ENCODE results near the gene CTDSPL2. TPM values are rescaled to one million over a fixed set of nuclear protein-coding genes. Genes with fewer than 3 reads are reported as not detected.

CTDSPL2 gene
- polyA plus RNA-seq, 2 of the 4 experiments (the other 2 are of a cell fraction) = 15.4 to 50.1 TPM

GRCh38 chr15:44536962-44537734 lies 109.7 kb downstream of the CTDSPL2 start, which contains the start of gene EIF3J:
Gene EIF3J, plus strand, starts transcription at chr15:44537147. Its CDS starts 48 bp downstream, at chr15:44537195.
- H3K27ac ChIP-seq = peak within 1 kb of the TSS; percentile 99 to 100
- ATAC-seq (peak; percentile 90 to 96), DNase-seq (ENCODE audit: low read depth in 1 of 2, low spot score in 1 of 2) (peak; percentile 79 to 95), FAIRE-seq (no peak)
- no peaks in the 10 kb centered on the region for H3K9me3 ChIP-seq
- H3K4me3 ChIP-seq = peak within 1 kb of the TSS; percentile 98
- WGBS (ENCODE audit: missing lambda C conversion rate) = 0% methylated on average over 6 of the region's 97 CpGs
- H3K4me2 ChIP-seq = peak within 1 kb of the TSS; percentile 96
- H3K4me1 ChIP-seq = peaks cover 33% of the 10 kb centered on the region
- CTCF ChIA-PET = interaction anchor here (1.4 kb wide), 1 partner anchor 9 kb away, joined by 3 read pairs; no protein-coding TSS in a partner anchor
- POLR2A ChIA-PET = interaction anchor here (0.6 to 1.6 kb wide), 11 partner anchors 9 to 737 kb away, joined by 3 to 14 read pairs (median 3); partner anchors contain the start of genes CTDSPL2, GOLM2 and HYPK
- TF ChIP-seq SREBF2 (IDR thresholded peaks at IDR 0.05) (no peak), JUN (IDR thresholded peaks at IDR 0.05) (peak in 1 of 2 experiments; percentile 55; a peak in 1 of 5 replicates), RNF2 (IDR thresholded peaks at IDR 0.05; ENCODE audit: borderline replicate concordance, low read depth) (no peak), RFX5 (IDR thresholded peaks at IDR 0.05) (no peak), HES2 (IDR thresholded peaks at IDR 0.05) (no peak), KDM5A (IDR thresholded peaks at IDR 0.05) (no peak), ZSCAN20 (CRISPR knock-in tag; IDR thresholded peaks at IDR 0.05) (no peak), ESRRA (IDR thresholded peaks at IDR 0.05; ENCODE audit: borderline replicate concordance, low read length) (no peak), BHLHE40 (IDR thresholded peaks at IDR 0.05; ENCODE audit: low read depth, low read length) (no peak), PHF8 (IDR thresholded peaks at IDR 0.05; ENCODE audit: borderline replicate concordance, low read depth) (peak; percentile 69; the same call in 1 of the 2 replicates), PBX3 (IDR thresholded peaks at IDR 0.05) (0 out of 2 replicates have a peak, but pooled peaks have one; percentile 5), EP300 (IDR thresholded peaks at IDR 0.05) (no peak), ZC3H11A (IDR thresholded peaks at IDR 0.05) (no peak), HOXA7 (CRISPR knock-in tag; IDR thresholded peaks at IDR 0.05) (no peak), FOSL2 (IDR thresholded peaks at IDR 0.05) (no peak), FOSL2 (CRISPR knock-in tag; IDR thresholded peaks at IDR 0.05) (peak; percentile 89), HDAC2 (IDR thresholded peaks at IDR 0.05) (no peak), CEBPB (IDR thresholded peaks at IDR 0.05) (no peak), EHMT2 (IDR thresholded peaks at IDR 0.05; ENCODE audit: low read depth) (no peak), TP53 (CRISPR knock-in tag; IDR thresholded peaks at IDR 0.05) (peak; percentile 19; the same call in 1 of the 2 replicates), NFE2L2 (conservative IDR thresholded peaks at IDR 0.05; ENCODE audit: low read length) (no peak), BCL3 (IDR thresholded peaks at IDR 0.05) (peak; percentile 55; the same call in 1 of the 3 replicates), HOXB13 (CRISPR knock-in tag; IDR thresholded peaks at IDR 0.05; ENCODE audit: low read depth) (peak; percentile 52; the same call in 1 of the 2 replicates), FOXS1 (CRISPR knock-in tag; IDR thresholded peaks at IDR 0.05) (no peak), CBX2 (IDR thresholded peaks at IDR 0.05; ENCODE audit: borderline replicate concordance, low read depth) (no peak), ZNF302 (CRISPR knock-in tag; IDR thresholded peaks at IDR 0.05) (no peak)
- TF ChIP-seq, protein P1, sequence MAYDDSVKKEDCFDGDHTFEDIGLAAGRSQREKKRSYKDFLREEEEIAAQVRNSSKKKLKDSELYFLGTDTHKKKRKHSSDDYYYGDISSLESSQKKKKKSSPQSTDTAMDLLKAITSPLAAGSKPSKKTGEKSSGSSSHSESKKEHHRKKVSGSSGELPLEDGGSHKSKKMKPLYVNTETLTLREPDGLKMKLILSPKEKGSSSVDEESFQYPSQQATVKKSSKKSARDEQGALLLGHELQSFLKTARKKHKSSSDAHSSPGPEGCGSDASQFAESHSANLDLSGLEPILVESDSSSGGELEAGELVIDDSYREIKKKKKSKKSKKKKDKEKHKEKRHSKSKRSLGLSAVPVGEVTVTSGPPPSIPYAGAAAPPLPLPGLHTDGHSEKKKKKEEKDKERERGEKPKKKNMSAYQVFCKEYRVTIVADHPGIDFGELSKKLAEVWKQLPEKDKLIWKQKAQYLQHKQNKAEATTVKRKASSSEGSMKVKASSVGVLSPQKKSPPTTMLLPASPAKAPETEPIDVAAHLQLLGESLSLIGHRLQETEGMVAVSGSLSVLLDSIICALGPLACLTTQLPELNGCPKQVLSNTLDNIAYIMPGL (CRISPR knock-in tag; IDR thresholded peaks at IDR 0.05; ENCODE audit: borderline replicate concordance) = no peak
- TF ChIP-seq, protein P2, sequence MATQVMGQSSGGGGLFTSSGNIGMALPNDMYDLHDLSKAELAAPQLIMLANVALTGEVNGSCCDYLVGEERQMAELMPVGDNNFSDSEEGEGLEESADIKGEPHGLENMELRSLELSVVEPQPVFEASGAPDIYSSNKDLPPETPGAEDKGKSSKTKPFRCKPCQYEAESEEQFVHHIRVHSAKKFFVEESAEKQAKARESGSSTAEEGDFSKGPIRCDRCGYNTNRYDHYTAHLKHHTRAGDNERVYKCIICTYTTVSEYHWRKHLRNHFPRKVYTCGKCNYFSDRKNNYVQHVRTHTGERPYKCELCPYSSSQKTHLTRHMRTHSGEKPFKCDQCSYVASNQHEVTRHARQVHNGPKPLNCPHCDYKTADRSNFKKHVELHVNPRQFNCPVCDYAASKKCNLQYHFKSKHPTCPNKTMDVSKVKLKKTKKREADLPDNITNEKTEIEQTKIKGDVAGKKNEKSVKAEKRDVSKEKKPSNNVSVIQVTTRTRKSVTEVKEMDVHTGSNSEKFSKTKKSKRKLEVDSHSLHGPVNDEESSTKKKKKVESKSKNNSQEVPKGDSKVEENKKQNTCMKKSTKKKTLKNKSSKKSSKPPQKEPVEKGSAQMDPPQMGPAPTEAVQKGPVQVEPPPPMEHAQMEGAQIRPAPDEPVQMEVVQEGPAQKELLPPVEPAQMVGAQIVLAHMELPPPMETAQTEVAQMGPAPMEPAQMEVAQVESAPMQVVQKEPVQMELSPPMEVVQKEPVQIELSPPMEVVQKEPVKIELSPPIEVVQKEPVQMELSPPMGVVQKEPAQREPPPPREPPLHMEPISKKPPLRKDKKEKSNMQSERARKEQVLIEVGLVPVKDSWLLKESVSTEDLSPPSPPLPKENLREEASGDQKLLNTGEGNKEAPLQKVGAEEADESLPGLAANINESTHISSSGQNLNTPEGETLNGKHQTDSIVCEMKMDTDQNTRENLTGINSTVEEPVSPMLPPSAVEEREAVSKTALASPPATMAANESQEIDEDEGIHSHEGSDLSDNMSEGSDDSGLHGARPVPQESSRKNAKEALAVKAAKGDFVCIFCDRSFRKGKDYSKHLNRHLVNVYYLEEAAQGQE (IDR thresholded peaks at IDR 0.05) = no peak; the same call in 1 of the 2 replicates
- TF ChIP-seq, protein P3, sequence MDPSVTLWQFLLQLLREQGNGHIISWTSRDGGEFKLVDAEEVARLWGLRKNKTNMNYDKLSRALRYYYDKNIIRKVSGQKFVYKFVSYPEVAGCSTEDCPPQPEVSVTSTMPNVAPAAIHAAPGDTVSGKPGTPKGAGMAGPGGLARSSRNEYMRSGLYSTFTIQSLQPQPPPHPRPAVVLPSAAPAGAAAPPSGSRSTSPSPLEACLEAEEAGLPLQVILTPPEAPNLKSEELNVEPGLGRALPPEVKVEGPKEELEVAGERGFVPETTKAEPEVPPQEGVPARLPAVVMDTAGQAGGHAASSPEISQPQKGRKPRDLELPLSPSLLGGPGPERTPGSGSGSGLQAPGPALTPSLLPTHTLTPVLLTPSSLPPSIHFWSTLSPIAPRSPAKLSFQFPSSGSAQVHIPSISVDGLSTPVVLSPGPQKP (IDR thresholded peaks at IDR 0.05; ENCODE audit: low read depth, low read length) = no peak
- TF ChIP-seq, protein P4, sequence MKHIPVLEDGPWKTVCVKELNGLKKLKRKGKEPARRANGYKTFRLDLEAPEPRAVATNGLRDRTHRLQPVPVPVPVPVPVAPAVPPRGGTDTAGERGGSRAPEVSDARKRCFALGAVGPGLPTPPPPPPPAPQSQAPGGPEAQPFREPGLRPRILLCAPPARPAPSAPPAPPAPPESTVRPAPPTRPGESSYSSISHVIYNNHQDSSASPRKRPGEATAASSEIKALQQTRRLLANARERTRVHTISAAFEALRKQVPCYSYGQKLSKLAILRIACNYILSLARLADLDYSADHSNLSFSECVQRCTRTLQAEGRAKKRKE (CRISPR knock-in tag; IDR thresholded peaks at IDR 0.05; ENCODE audit: low read depth) = 0 out of 2 replicates have a peak, but pooled peaks have one; percentile 28
